Osteocyte (in vitro differentiated cells): ENCODE data around the gene DNAJC18. TPM values are rescaled to one million over a fixed set of nuclear protein-coding genes. Genes with fewer than 3 reads are reported as not detected.

Source experiments
- DNase-seq: peaks from one replicate; pipeline ENCODE4 v3.0.0; 2021; ENCODE audit warnings: mixed read lengths; ENCODE audit not compliant: unreplicated experiment; ENCODE audit errors: extremely low spot score
- H3K27ac Mint-ChIP-seq: one replicate; pipeline ENCODE4 v1.8.0; 2021; ENCODE audit warnings: mild to moderate bottlenecking, mixed read lengths; ENCODE audit not compliant: unreplicated experiment
- H3K27me3 Mint-ChIP-seq: one replicate; pipeline ENCODE4 v1.8.0; 2021; ENCODE audit warnings: mixed read lengths; ENCODE audit not compliant: unreplicated experiment
- H3K36me3 Mint-ChIP-seq: one replicate; pipeline ENCODE4 v1.8.0; 2021; ENCODE audit warnings: mixed read lengths; ENCODE audit not compliant: unreplicated experiment
- H3K4me1 Mint-ChIP-seq: one replicate; pipeline ENCODE4 v1.8.0; 2021; ENCODE audit warnings: mixed read lengths; ENCODE audit not compliant: unreplicated experiment
- H3K4me3 Mint-ChIP-seq: one replicate; pipeline ENCODE4 v1.8.0; 2021; ENCODE audit warnings: mild to moderate bottlenecking, moderate library complexity, mixed read lengths; ENCODE audit not compliant: unreplicated experiment
- H3K9me3 Mint-ChIP-seq: one replicate; pipeline ENCODE4 v1.8.0; 2021; ENCODE audit warnings: mixed read lengths; ENCODE audit not compliant: unreplicated experiment
- CTCF ChIP-seq: fragments of 200-600 bp; sonication (generic); IDR thresholded peaks from 2 replicates; pipeline ENCODE4 v1.5.0; 2021; ENCODE audit warnings: antibody characterized with exemption, mild to moderate bottlenecking, moderate library complexity
- total RNA-seq: library from RNA; stranded (reverse); gene quantifications from 2 replicates; pipeline ENCODE4 v1.2.1, GENCODE V29; 2021

The DNAJC18 gene
- total RNA-seq, 1 donor from 2014 or later = 32.7 TPM

GRCh38 chr5:139382807-139383206 is 56.5 kb downstream of the DNAJC18 start:
- no peak for DNase-seq
- Mint-ChIP-seq H3K27ac (no peak overlapping the region), H3K36me3 (no peaks in the 10 kb centered on the region), H3K27me3 (no peaks in the 10 kb centered on the region), H3K9me3 (no peaks in the 10 kb centered on the region), H3K4me1 (peaks cover 8% of the 10 kb centered on the region), H3K4me3 (no peak overlapping the region)
- TF ChIP-seq CTCF = no peak

- peaks cover 8% of the 10 kb centered on the region for H3K4me1 Mint-ChIP-seq
- no peak for TF ChIP-seq CTCF
- no peaks in the 10 kb centered on the region for H3K9me3 Mint-ChIP-seq
- H3K36me3 Mint-ChIP-seq = no peaks in the 10 kb centered on the region
- H3K27me3 Mint-ChIP-seq = no peaks in the 10 kb centered on the region
- no peak overlapping the region for H3K4me3 Mint-ChIP-seq
- H3K27ac Mint-ChIP-seq = no peak overlapping the region
- no peak for DNase-seq
Observed at GRCh38 chr5:139381837-139382761, 57.2 kb downstream of the DNAJC18 start.

GRCh38 chr5:139379626-139380449 is 59.5 kb downstream of the DNAJC18 start:
- no peak for TF ChIP-seq CTCF
- Mint-ChIP-seq H3K27ac (no peak overlapping the region), H3K36me3 (peaks cover under 1% of the 10 kb centered on the region), H3K27me3 (no peaks in the 10 kb centered on the region), H3K4me1 (peaks cover 2% of the 10 kb centered on the region), H3K4me3 (no peak overlapping the region), H3K9me3 (no peaks in the 10 kb centered on the region)
- no peak for DNase-seq

- Mint-ChIP-seq H3K4me3 (no peak overlapping the region), H3K4me1 (peaks cover under 1% of the 10 kb centered on the region), H3K27ac (no peak overlapping the region), H3K27me3 (no peaks in the 10 kb centered on the region), H3K9me3 (no peaks in the 10 kb centered on the region), H3K36me3 (peaks cover 3% of the 10 kb centered on the region)
- no peak for TF ChIP-seq CTCF
- no peak for DNase-seq
Observed at GRCh38 chr5:139378941-139379361, 60.4 kb downstream of the DNAJC18 start.
